ENCODE data around the gene WASF2.
A peak's percentile ranks its signal among the peaks of the same experiment; 100 is the strongest.
"Not testable (repeated sequence)": the region's sequence is repeated elsewhere in the genome, so short reads cannot be mapped to it uniquely, and the experiment has no call there.

The WASF2 gene, protein sequence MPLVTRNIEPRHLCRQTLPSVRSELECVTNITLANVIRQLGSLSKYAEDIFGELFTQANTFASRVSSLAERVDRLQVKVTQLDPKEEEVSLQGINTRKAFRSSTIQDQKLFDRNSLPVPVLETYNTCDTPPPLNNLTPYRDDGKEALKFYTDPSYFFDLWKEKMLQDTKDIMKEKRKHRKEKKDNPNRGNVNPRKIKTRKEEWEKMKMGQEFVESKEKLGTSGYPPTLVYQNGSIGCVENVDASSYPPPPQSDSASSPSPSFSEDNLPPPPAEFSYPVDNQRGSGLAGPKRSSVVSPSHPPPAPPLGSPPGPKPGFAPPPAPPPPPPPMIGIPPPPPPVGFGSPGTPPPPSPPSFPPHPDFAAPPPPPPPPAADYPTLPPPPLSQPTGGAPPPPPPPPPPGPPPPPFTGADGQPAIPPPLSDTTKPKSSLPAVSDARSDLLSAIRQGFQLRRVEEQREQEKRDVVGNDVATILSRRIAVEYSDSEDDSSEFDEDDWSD

GRCh38 chr1:27489973-27490741 lies at the start of gene WASF2:
TSS of gene WASF2 (minus strand) at chr1:27490167. CDS start at chr1:27428890, 61,277 bp downstream.
- peaks cover 27% of the 10 kb centered on the region for H3K4me1 ChIP-seq (ENCODE audit: control insufficient read depth, insufficient read depth, low read length)

DNA sequence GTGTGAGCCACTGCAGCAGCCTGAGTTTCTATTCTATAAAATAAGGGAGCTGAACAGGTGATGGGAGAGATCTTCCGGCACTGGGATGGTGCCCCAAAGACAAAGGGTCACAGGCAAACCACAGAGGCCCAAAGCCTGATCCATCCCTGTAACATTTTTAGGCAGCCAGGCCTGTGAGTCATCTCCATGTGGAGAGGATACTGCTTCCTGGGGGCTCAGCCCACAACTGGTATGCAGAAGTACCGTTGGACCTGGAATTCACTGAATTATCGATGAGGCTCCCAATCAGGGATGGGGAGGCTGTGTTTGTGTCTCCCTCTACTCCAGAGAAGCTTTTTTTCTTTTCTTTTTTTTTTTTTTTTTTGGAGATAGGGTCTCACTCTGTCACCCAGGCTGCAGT lies 48.8 kb upstream of the WASF2 start:
- Histone ChIP-seq H3K36me3 (ENCODE audit: control insufficient read depth, insufficient read depth, low read length) (peaks cover 2% of the 10 kb centered on the region), H3K27me3 (ENCODE audit: control insufficient read depth, insufficient read depth, low read length) (no peaks in the 10 kb centered on the region), H3K4me1 (ENCODE audit: control insufficient read depth, insufficient read depth, low read length) (peaks cover 65% of the 10 kb centered on the region), H3K9ac (ENCODE audit: low read length) (no peak overlapping the region), H3K4me3 (ENCODE audit: low read length) (no peak overlapping the region), H3K9me3 (ENCODE audit: control insufficient read depth, low read length) (no peaks in the 10 kb centered on the region)

More at GRCh38 chr1:27489973-27490741, at the start of gene WASF2:
- no peaks in the 10 kb centered on the region for H3K27me3 ChIP-seq (ENCODE audit: control insufficient read depth, insufficient read depth, low read length)
- peak within 1 kb of the TSS; percentile 100 for H3K9ac ChIP-seq (ENCODE audit: low read length)
- H3K4me3 ChIP-seq (ENCODE audit: low read length): peak within 1 kb of the TSS; percentile 86
- H3K9me3 ChIP-seq (ENCODE audit: control insufficient read depth, low read length): no peaks in the 10 kb centered on the region
- H3K36me3 ChIP-seq (ENCODE audit: control insufficient read depth, insufficient read depth, low read length): no peaks in the 10 kb centered on the region

DNA sequence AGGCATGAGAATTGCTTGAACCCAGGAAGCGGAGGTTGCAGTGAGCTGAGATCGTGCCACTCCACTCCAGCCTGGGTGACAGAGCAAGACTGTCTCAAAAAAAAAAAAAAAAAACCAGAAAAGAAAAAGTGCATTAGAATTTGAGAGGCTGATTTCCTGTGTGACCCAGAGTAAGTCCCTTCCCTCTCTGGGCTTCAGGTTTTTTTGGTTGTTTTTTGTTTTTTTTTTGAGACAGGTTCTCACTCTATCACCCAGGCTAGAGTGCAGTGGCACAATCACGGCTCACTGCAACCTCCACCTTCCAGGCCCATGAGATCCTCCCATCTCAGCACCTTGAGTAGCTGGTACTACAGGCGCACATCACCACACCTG lies 48.3 kb upstream of the WASF2 start:
- H3K36me3 ChIP-seq (ENCODE audit: control insufficient read depth, insufficient read depth, low read length); H3K27me3 ChIP-seq (ENCODE audit: control insufficient read depth, insufficient read depth, low read length); H3K9me3 ChIP-seq (ENCODE audit: control insufficient read depth, low read length); H3K9ac ChIP-seq (ENCODE audit: low read length); H3K4me3 ChIP-seq (ENCODE audit: low read length): not testable (repeated sequence)
- H3K4me1 ChIP-seq (ENCODE audit: control insufficient read depth, insufficient read depth, low read length): peaks cover 61% of the 10 kb centered on the region

- Histone ChIP-seq H3K4me3 (ENCODE audit: low read length) (no peak overlapping the region), H3K36me3 (ENCODE audit: control insufficient read depth, insufficient read depth, low read length) (peaks cover 11% of the 10 kb centered on the region), H3K4me1 (ENCODE audit: control insufficient read depth, insufficient read depth, low read length) (peaks cover 46% of the 10 kb centered on the region), H3K9me3 (ENCODE audit: control insufficient read depth, low read length) (no peaks in the 10 kb centered on the region), H3K27me3 (ENCODE audit: control insufficient read depth, insufficient read depth, low read length) (no peaks in the 10 kb centered on the region), H3K9ac (ENCODE audit: low read length) (peak overlapping the region; percentile 22)
Measured at GRCh38 chr1:27536767-27537166, 46.8 kb upstream of the WASF2 start.

- peak overlapping the region; percentile 55 for H3K9ac ChIP-seq (ENCODE audit: low read length)
- H3K4me3 ChIP-seq (ENCODE audit: low read length): no peak overlapping the region
- peaks cover 43% of the 10 kb centered on the region for H3K4me1 ChIP-seq (ENCODE audit: control insufficient read depth, insufficient read depth, low read length)
Measured at GRCh38 chr1:27536010-27536757, 46.2 kb upstream of the WASF2 start.

GRCh38 chr1:27535386-27535785 lies 45.4 kb upstream of the WASF2 start:
- peaks cover 11% of the 10 kb centered on the region for H3K36me3 ChIP-seq (ENCODE audit: control insufficient read depth, insufficient read depth, low read length)
- no peak overlapping the region for H3K4me3 ChIP-seq (ENCODE audit: low read length)
- H3K4me1 ChIP-seq (ENCODE audit: control insufficient read depth, insufficient read depth, low read length): peaks cover 35% of the 10 kb centered on the region
- no peaks in the 10 kb centered on the region for H3K9me3 ChIP-seq (ENCODE audit: control insufficient read depth, low read length)
- no peaks in the 10 kb centered on the region for H3K27me3 ChIP-seq (ENCODE audit: control insufficient read depth, insufficient read depth, low read length)
- peak overlapping the region; percentile 55 for H3K9ac ChIP-seq (ENCODE audit: low read length)

More at GRCh38 chr1:27536010-27536757, 46.2 kb upstream of the WASF2 start:
- Histone ChIP-seq H3K27me3 (ENCODE audit: control insufficient read depth, insufficient read depth, low read length) (no peaks in the 10 kb centered on the region), H3K36me3 (ENCODE audit: control insufficient read depth, insufficient read depth, low read length) (peaks cover 11% of the 10 kb centered on the region), H3K9me3 (ENCODE audit: control insufficient read depth, low read length) (no peaks in the 10 kb centered on the region)

DNA sequence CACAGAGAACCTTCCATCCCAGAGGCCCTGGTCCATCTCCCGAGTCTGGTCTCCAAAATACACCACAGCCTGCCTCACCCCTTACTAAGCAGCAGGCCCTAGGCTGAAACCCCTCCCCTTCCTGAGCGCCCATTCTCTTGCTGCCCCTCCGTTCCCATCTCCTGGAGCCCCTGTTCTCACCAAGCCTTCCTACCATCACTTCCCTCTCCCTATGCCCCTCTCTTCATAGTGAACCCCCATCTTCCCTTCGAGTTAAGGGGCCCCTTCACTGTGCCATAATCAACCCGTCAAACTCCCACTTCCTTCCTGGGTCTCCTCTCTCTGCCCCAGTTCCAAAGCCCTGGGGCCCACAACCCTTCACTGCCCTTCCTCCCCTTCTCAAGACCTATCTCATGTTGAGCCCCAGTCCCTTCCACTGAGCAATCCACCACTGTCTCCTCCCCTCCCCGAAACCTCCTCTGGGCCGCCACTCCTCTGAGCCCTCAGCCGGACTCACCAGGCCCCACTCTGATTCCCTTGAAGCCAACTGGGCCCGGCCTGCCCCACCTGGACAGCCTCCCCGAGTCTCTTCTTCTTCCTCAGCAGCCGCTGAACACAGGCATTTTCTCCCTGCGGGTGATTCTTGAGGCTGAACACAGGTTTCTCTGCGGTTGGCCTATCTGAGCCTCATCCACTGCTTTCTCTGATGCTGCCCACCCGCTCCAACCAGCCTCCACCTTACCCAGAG lies 42.2 kb upstream of the WASF2 start:
- H3K27me3 ChIP-seq (ENCODE audit: control insufficient read depth, insufficient read depth, low read length): no peaks in the 10 kb centered on the region
- H3K4me1 ChIP-seq (ENCODE audit: control insufficient read depth, insufficient read depth, low read length): peaks cover 48% of the 10 kb centered on the region
- H3K36me3 ChIP-seq (ENCODE audit: control insufficient read depth, insufficient read depth, low read length): peaks cover 11% of the 10 kb centered on the region
- no peak overlapping the region for H3K4me3 ChIP-seq (ENCODE audit: low read length)
- no peak overlapping the region for H3K9ac ChIP-seq (ENCODE audit: low read length)
- H3K9me3 ChIP-seq (ENCODE audit: control insufficient read depth, low read length): no peaks in the 10 kb centered on the region

- Histone ChIP-seq H3K4me1 (ENCODE audit: control insufficient read depth, insufficient read depth, low read length) (peaks cover 48% of the 10 kb centered on the region), H3K4me3 (ENCODE audit: low read length) (no peak overlapping the region), H3K27me3 (ENCODE audit: control insufficient read depth, insufficient read depth, low read length) (no peaks in the 10 kb centered on the region), H3K9ac (ENCODE audit: low read length) (no peak overlapping the region), H3K36me3 (ENCODE audit: control insufficient read depth, insufficient read depth, low read length) (peaks cover 11% of the 10 kb centered on the region), H3K9me3 (ENCODE audit: control insufficient read depth, low read length) (no peaks in the 10 kb centered on the region)
Measured at GRCh38 chr1:27530192-27530591, 40.2 kb upstream of the WASF2 start.

- Histone ChIP-seq H3K4me3 (ENCODE audit: low read length) (no peak overlapping the region), H3K9ac (ENCODE audit: low read length) (no peak overlapping the region), H3K4me1 (ENCODE audit: control insufficient read depth, insufficient read depth, low read length) (peaks cover 45% of the 10 kb centered on the region), H3K9me3 (ENCODE audit: control insufficient read depth, low read length) (no peaks in the 10 kb centered on the region), H3K36me3 (ENCODE audit: control insufficient read depth, insufficient read depth, low read length) (peaks cover 11% of the 10 kb centered on the region), H3K27me3 (ENCODE audit: control insufficient read depth, insufficient read depth, low read length) (no peaks in the 10 kb centered on the region)
Measured at GRCh38 chr1:27529704-27530018, 39.7 kb upstream of the WASF2 start.

DNA sequence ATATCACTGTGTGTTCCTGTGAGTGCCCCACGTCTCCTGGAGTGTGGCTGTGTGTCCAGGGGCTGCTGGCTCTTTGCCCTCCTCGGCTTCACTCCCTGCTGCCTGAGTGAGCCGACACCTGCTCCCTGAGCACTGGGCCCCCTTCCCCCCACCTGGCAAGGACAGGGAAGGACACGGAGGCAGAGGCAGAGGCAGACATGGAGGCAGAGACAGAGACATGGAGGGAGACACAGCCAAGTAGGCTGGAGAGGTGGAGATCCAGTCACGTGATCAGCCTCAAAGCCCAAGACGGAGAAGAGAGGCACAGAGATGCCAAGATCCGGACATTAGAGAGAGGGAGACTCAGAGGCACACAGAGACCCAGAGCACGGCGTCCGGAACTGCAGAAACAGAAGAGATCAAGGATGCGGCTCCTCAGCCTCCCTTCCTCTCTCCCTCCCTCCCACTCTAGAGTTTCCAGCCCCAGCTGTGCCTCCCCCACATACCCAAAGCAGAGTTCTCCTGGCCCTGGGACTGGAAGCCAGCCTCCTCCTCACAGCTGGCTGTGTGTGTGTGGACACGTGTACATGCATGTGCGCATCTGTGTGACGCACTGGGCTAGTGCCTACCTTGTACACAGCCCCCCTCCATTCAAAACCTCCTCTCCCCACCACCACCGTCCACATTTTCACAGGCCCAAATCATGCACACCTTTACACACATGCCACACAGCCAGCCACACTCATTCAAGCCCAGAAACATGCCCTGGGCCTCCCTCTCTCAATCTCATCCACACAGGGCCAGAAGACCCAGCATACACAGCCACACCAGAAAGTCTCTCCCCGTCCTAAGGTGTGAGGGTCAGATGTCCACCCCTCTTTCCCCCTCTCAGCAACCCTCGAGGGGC lies 39.1 kb upstream of the WASF2 start:
- no peak overlapping the region for H3K4me3 ChIP-seq (ENCODE audit: low read length)
- peaks cover 11% of the 10 kb centered on the region for H3K36me3 ChIP-seq (ENCODE audit: control insufficient read depth, insufficient read depth, low read length)
- no peaks in the 10 kb centered on the region for H3K9me3 ChIP-seq (ENCODE audit: control insufficient read depth, low read length)
- peaks cover 47% of the 10 kb centered on the region for H3K4me1 ChIP-seq (ENCODE audit: control insufficient read depth, insufficient read depth, low read length)
- H3K9ac ChIP-seq (ENCODE audit: low read length): peak overlapping the region; percentile 59
- H3K27me3 ChIP-seq (ENCODE audit: control insufficient read depth, insufficient read depth, low read length): no peaks in the 10 kb centered on the region
